LNCaP clone FGC (cell line): Measurements from ENCODE around the gene GRM8.
"Not testable (repeated sequence)": the region's sequence is repeated elsewhere in the genome, so short reads cannot be mapped to it uniquely, and the experiment has no call there.

ENCODE experiments used
- DNase-seq: peaks from one replicate; pipeline ENCODE4 v3.0.0-alpha.2; 2011; ENCODE audit warnings: low read depth
- H3K4me3 ChIP-seq: 2 replicates; pipeline ENCODE4 v1.5.1; 2011; ENCODE audit warnings: mild to moderate bottlenecking, low read depth, low read length, control low read depth
- TF ChIP-seq, protein P1 (sequence below): IDR thresholded peaks from 2 replicates; pipeline ENCODE4 v1.5.1; 2012; ENCODE audit warnings: mild to moderate bottlenecking; ENCODE audit not compliant: control insufficient read depth, insufficient read depth; ENCODE audit errors: extremely low read depth

Gene GRM8

GRCh38 chr7:126881315-126881714 is 371.4 kb downstream of the GRM8 start:
- TF ChIP-seq, protein P1, sequence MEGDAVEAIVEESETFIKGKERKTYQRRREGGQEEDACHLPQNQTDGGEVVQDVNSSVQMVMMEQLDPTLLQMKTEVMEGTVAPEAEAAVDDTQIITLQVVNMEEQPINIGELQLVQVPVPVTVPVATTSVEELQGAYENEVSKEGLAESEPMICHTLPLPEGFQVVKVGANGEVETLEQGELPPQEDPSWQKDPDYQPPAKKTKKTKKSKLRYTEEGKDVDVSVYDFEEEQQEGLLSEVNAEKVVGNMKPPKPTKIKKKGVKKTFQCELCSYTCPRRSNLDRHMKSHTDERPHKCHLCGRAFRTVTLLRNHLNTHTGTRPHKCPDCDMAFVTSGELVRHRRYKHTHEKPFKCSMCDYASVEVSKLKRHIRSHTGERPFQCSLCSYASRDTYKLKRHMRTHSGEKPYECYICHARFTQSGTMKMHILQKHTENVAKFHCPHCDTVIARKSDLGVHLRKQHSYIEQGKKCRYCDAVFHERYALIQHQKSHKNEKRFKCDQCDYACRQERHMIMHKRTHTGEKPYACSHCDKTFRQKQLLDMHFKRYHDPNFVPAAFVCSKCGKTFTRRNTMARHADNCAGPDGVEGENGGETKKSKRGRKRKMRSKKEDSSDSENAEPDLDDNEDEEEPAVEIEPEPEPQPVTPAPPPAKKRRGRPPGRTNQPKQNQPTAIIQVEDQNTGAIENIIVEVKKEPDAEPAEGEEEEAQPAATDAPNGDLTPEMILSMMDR, result no peak

DNA sequence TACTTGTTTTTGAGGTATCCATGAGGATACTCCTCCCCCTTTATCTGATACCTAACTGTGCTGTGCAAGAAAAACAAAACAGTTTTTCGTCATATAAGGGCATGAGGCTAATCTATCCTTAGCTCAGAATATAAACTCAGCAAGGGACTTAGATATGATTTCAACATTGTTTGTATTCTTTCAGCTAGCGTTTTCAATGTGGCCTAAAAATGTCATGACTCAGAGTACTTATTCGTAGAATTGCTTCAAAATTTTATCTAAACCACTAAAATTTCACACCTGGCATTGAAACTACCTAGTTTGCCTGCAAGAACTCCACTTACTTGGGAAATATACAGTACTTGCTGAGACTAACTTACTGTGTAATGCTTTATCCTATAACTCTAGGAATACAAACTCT is 376.2 kb downstream of the GRM8 start:
- not testable (repeated sequence) for H3K4me3 ChIP-seq

More at GRCh38 chr7:126881315-126881714, 371.4 kb downstream of the GRM8 start:
- DNase-seq, result no peak
- no peak overlapping the region for H3K4me3 ChIP-seq

GRCh38 chr7:126856691-126857291 is 395.9 kb downstream of the GRM8 start:
- no peak overlapping the region for H3K4me3 ChIP-seq
- TF ChIP-seq, protein P1, result peak; percentile 82
- DNase-seq, result no peak

More for the DNA sequence above, 376.2 kb downstream of the GRM8 start:
- not testable (repeated sequence) for DNase-seq

DNA sequence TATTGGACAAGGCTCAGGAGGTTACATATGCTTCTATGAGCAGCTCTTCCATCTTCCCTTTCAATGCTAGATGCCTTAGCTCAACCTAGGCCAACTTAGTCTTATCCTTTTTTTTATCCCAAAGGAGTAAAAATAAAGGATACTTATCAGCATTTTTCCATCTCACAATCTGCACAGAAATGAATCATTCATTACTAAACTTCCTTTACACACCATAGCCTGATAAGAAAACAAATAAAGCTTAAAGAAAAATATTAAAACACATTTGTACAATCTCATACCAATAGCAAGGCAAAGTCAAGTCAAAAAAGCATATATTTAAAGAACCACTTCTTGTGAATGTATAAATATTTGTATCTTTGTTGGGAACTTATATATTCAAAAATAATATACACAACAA is 407.4 kb downstream of the GRM8 start:
- no peak overlapping the region for H3K4me3 ChIP-seq
- DNase-seq, result no peak
- TF ChIP-seq, protein P1, result no peak

- no peak overlapping the region for H3K4me3 ChIP-seq
- TF ChIP-seq, protein P1, result no peak
- DNase-seq, result no peak
These were observed 408.9 kb downstream of the GRM8 start for GRCh38 chr7:126843883-126844282.

DNA sequence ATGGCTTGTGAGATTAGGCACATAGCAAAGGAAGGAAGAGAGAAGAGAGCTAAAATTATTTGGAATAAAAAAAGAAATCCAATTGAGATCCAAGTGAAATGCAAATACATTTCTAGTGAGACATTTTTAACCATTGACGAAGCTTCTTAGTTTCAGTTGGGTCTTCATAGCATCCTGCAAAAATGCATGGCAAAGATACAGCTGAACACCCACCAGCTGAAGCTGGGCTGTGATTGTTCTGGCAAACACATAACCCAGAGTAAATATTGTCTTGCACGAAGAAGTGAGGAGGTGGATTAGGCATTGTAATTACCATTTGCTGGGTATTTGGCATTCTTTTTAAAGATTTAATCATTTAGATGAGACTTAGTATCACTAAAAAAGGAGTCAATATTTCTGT is 409.4 kb downstream of the GRM8 start:
- TF ChIP-seq, protein P1, result no peak
- no peak overlapping the region for H3K4me3 ChIP-seq
- no peak for DNase-seq

DNA sequence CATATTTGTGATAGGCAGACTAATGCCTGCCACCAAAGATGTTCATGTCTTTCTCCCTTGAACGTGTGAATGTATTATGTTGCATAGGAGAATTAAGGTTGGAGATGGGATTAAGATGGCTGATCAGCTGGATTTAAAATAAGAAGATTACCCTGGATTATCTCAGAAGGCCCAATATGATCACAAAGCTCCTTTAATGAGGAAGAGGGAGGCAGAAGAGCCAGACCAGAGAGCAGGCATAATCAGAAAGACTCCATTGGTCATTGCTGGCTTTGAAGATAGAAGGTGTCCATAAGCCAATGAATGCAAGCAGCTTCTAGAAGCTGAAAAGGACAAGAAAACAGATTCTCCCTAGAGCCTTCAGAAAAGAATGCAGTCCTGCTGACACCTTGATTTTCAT is 410.3 kb downstream of the GRM8 start:
- TF ChIP-seq, protein P1, result no peak
- DNase-seq, result no peak
- no peak overlapping the region for H3K4me3 ChIP-seq
